Measurements from ENCODE around the gene SLC37A1.

The SLC37A1 gene

GRCh38 chr21:42527489-42528158 lies 14.0 kb downstream of the SLC37A1 start:
- no peak for DNase-seq

GRCh38 chr21:42530167-42530518 lies 16.5 kb downstream of the SLC37A1 start:
- no peak for DNase-seq

- no peak for DNase-seq
Observed at GRCh38 chr21:42531771-42532170, 18.1 kb downstream of the SLC37A1 start.

GRCh38 chr21:42532466-42533181 lies 19.0 kb downstream of the SLC37A1 start:
- DNase-seq, result no peak

GRCh38 chr21:42533306-42533962 lies 19.8 kb downstream of the SLC37A1 start:
- DNase-seq, result no peak

- no peak for DNase-seq
Observed at GRCh38 chr21:42533963-42534355, 20.3 kb downstream of the SLC37A1 start.

GRCh38 chr21:42534421-42535378 lies 21.0 kb downstream of the SLC37A1 start:
- DNase-seq, result no peak

- no peak for DNase-seq
Observed at GRCh38 chr21:42535602-42536171, 22.0 kb downstream of the SLC37A1 start.

GRCh38 chr21:42536601-42537000 lies 22.9 kb downstream of the SLC37A1 start:
- no peak for DNase-seq

GRCh38 chr21:42537106-42537742 lies 23.6 kb downstream of the SLC37A1 start:
- no peak for DNase-seq

- no peak for DNase-seq
Observed at GRCh38 chr21:42538479-42539275, 25.0 kb downstream of the SLC37A1 start.

GRCh38 chr21:42539342-42539741 lies 25.7 kb downstream of the SLC37A1 start:
- DNase-seq, result no peak

GRCh38 chr21:42539931-42540343 lies 26.3 kb downstream of the SLC37A1 start:
- no peak for DNase-seq

GRCh38 chr21:42540396-42540795 lies 26.7 kb downstream of the SLC37A1 start:
- DNase-seq, result no peak

- DNase-seq, result no peak
Observed at GRCh38 chr21:42541174-42541573, 27.5 kb downstream of the SLC37A1 start.

- DNase-seq, result no peak
Observed at GRCh38 chr21:42541618-42542017, 28.0 kb downstream of the SLC37A1 start.

- no peak for DNase-seq
Observed at GRCh38 chr21:42542196-42542595, 28.5 kb downstream of the SLC37A1 start.

GRCh38 chr21:42542596-42542995 lies 28.9 kb downstream of the SLC37A1 start:
- DNase-seq, result no peak

GRCh38 chr21:42543106-42543847 lies 29.6 kb downstream of the SLC37A1 start:
- no peak for DNase-seq

- DNase-seq, result no peak
Observed at GRCh38 chr21:42544544-42544943, 30.9 kb downstream of the SLC37A1 start.

Measured in right kidney (tissue), 1 donor.